ENCODE results near the gene CDK12.
"Not testable (repeated sequence)": the region's sequence is repeated elsewhere in the genome, so short reads cannot be mapped to it uniquely, and the experiment has no call there.

The CDK12 gene

DNA sequence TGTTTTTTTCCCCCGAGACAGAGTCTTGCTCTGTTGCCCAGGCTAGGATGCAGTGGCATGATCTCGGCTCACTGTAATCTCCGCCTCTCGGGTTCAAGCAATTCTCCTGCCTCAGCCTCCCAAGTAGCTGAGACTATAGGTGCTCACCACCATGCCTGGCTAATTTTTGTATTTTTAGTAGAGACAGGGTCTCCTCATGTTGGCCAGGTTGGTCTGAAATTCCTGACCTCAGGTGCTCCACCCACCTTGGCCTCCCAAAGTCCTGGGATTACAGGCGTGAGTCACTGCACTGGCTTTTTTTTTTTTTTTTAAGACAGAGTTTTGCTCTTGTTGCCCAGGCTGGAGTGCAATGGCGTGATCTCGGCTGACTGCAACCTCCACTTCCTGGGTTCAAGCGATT lies 18.3 kb downstream of the CDK12 start:
- H3K4me1 Mint-ChIP-seq (ENCODE audit: low read depth); H3K36me3 Mint-ChIP-seq (ENCODE audit: low read depth); H3K27ac Mint-ChIP-seq; H3K9me3 Mint-ChIP-seq; H3K4me3 Mint-ChIP-seq; H3K27me3 Mint-ChIP-seq (ENCODE audit: low read depth): not testable (repeated sequence)

DNA sequence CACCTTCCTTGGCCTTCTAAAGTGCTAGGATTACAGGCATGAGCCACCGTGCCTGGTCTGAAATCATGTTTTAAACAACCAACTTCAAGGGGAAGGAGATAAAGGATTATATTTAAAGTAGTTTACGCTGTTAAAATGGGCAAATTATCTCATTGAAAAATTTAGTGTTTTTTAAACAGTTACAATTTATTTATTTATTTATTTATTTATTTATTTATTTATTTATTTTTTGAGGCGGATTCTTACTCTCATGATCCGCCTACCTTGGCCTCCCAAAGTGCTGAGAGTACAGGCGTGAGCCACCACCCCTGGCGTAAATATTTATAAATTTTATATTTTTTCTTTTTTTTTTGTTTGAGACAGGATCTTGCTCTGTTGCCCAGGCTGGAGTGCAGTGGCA lies 22.2 kb downstream of the CDK12 start:
- Mint-ChIP-seq H3K9me3 (no peaks in the 10 kb centered on the region), H3K4me1 (ENCODE audit: low read depth) (peaks cover 4% of the 10 kb centered on the region), H3K27ac (no peak overlapping the region), H3K27me3 (ENCODE audit: low read depth) (no peaks in the 10 kb centered on the region), H3K4me3 (no peak overlapping the region), H3K36me3 (ENCODE audit: low read depth) (peaks cover 14% of the 10 kb centered on the region)

GRCh38 chr17:39484178-39484577 lies 22.9 kb downstream of the CDK12 start:
- no peak overlapping the region for H3K4me3 Mint-ChIP-seq
- no peak overlapping the region for H3K27ac Mint-ChIP-seq
- H3K9me3 Mint-ChIP-seq = no peaks in the 10 kb centered on the region
- H3K36me3 Mint-ChIP-seq (ENCODE audit: low read depth) = peaks cover 11% of the 10 kb centered on the region
- peaks cover 4% of the 10 kb centered on the region for H3K4me1 Mint-ChIP-seq (ENCODE audit: low read depth)
- H3K27me3 Mint-ChIP-seq (ENCODE audit: low read depth) = no peaks in the 10 kb centered on the region

DNA sequence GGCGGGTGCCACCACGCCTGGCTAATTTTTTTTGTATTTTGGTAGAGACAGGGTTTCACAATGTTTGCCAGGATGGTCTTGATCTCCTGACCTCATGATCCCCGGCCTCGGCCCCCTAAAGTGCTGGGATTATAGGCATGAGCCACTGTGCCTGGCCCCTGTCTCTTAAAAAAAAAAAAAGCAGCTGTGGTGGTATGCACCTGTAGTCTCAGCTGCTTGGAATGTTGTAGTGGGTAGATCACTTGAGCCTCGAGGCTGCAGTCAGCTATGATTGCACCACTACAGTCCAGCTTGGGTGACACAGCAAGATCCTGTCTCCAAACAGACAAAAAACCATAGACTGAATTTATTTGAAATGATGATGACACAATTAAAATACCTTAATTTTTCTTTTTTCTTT lies 24.3 kb downstream of the CDK12 start:
- Mint-ChIP-seq H3K9me3 (no peaks in the 10 kb centered on the region), H3K36me3 (ENCODE audit: low read depth) (peaks cover 14% of the 10 kb centered on the region), H3K4me3 (no peak overlapping the region), H3K4me1 (ENCODE audit: low read depth) (peaks cover 6% of the 10 kb centered on the region), H3K27me3 (ENCODE audit: low read depth) (no peaks in the 10 kb centered on the region), H3K27ac (no peak overlapping the region)

GRCh38 chr17:39486242-39486641 lies 25.0 kb downstream of the CDK12 start:
- H3K4me3 Mint-ChIP-seq = no peak overlapping the region
- H3K27ac Mint-ChIP-seq = no peak overlapping the region
- no peaks in the 10 kb centered on the region for H3K9me3 Mint-ChIP-seq
- no peaks in the 10 kb centered on the region for H3K27me3 Mint-ChIP-seq (ENCODE audit: low read depth)
- peaks cover 16% of the 10 kb centered on the region for H3K36me3 Mint-ChIP-seq (ENCODE audit: low read depth)
- H3K4me1 Mint-ChIP-seq (ENCODE audit: low read depth) = peaks cover 7% of the 10 kb centered on the region

GRCh38 chr17:39487490-39487889 lies 26.2 kb downstream of the CDK12 start:
- not testable (repeated sequence) for H3K27ac Mint-ChIP-seq; H3K9me3 Mint-ChIP-seq; H3K4me1 Mint-ChIP-seq (ENCODE audit: low read depth); H3K4me3 Mint-ChIP-seq; H3K27me3 Mint-ChIP-seq (ENCODE audit: low read depth)
- peaks cover 15% of the 10 kb centered on the region for H3K36me3 Mint-ChIP-seq (ENCODE audit: low read depth)

GRCh38 chr17:39487946-39488345 lies 26.7 kb downstream of the CDK12 start:
- H3K4me3 Mint-ChIP-seq = no peak overlapping the region
- H3K36me3 Mint-ChIP-seq (ENCODE audit: low read depth) = peaks cover 17% of the 10 kb centered on the region
- no peaks in the 10 kb centered on the region for H3K27me3 Mint-ChIP-seq (ENCODE audit: low read depth)
- no peak overlapping the region for H3K27ac Mint-ChIP-seq
- no peaks in the 10 kb centered on the region for H3K9me3 Mint-ChIP-seq
- H3K4me1 Mint-ChIP-seq (ENCODE audit: low read depth) = peaks cover 7% of the 10 kb centered on the region

GRCh38 chr17:39496921-39497320 lies 35.6 kb downstream of the CDK12 start:
- H3K27me3 Mint-ChIP-seq (ENCODE audit: low read depth); H3K4me3 Mint-ChIP-seq; H3K9me3 Mint-ChIP-seq; H3K27ac Mint-ChIP-seq; H3K4me1 Mint-ChIP-seq (ENCODE audit: low read depth): not testable (repeated sequence)
- peaks cover 28% of the 10 kb centered on the region for H3K36me3 Mint-ChIP-seq (ENCODE audit: low read depth)

DNA sequence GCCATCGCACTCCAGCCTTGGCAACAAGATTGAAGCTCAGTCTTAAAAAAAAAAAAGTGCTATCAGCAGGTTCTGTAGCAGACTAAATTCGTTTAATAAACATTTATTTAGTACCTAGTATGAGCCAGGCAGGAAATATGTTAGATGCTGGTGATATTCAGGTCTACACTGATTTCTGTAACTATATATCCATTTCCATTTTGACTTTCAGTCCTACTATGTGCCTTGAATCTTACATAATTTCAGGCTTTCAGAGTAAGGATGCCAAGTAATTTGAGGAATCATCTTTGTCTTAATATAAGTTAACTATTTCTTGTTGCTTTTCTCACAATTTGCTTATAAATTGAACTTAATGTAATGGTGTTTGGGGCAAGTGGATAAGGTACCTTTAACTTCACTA lies 46.2 kb downstream of the CDK12 start:
- Mint-ChIP-seq H3K4me1 (ENCODE audit: low read depth) (no peaks in the 10 kb centered on the region), H3K27me3 (ENCODE audit: low read depth) (no peaks in the 10 kb centered on the region), H3K36me3 (ENCODE audit: low read depth) (peaks cover 41% of the 10 kb centered on the region), H3K9me3 (no peaks in the 10 kb centered on the region), H3K4me3 (no peak overlapping the region), H3K27ac (no peak overlapping the region)

DNA sequence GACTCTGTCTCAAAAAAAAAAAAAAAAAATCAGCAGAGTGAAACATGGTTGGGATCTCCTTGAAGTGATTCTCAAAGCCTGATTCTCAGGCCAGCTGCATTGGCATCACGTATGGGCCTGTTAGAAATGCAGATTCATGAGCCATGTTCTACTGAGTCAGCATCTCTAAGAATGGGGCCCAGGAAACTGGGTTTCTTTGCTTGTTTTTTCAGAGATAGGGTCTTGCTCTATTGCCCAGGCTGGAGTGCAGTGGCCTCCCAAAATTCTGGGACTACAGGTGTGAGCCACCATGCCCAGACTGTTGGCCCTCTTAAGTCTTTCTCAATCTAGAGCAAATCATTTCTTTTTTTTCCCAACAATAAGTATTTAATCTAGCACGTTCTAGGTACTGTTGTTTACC lies 47.7 kb downstream of the CDK12 start:
- no peak overlapping the region for H3K27ac Mint-ChIP-seq
- no peaks in the 10 kb centered on the region for H3K9me3 Mint-ChIP-seq
- H3K4me3 Mint-ChIP-seq = no peak overlapping the region
- H3K36me3 Mint-ChIP-seq (ENCODE audit: low read depth) = peaks cover 40% of the 10 kb centered on the region
- H3K4me1 Mint-ChIP-seq (ENCODE audit: low read depth) = peaks cover 1% of the 10 kb centered on the region
- H3K27me3 Mint-ChIP-seq (ENCODE audit: low read depth) = no peaks in the 10 kb centered on the region

DNA sequence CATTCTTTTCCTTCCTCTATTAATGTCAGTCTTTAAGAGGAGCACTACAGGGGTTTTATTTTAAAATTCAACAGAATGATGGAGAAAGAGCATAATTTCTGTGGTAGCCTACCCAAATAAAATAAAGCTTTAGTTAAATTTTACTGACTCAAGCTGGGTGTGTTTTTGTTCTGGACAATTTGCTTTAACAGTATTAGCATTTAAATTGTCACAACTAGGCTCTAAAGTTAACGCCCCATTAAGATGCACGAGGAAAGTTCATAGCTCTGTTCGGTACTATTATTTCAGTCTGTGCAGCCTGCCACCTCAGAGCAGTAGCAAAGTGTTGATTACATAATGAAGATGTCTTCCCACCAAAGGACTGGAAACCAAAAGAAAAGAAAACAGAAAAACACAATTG lies 52.0 kb downstream of the CDK12 start:
- no peaks in the 10 kb centered on the region for H3K27me3 Mint-ChIP-seq (ENCODE audit: low read depth)
- no peaks in the 10 kb centered on the region for H3K9me3 Mint-ChIP-seq
- no peak overlapping the region for H3K27ac Mint-ChIP-seq
- H3K4me3 Mint-ChIP-seq = no peak overlapping the region
- H3K36me3 Mint-ChIP-seq (ENCODE audit: low read depth) = peaks cover 50% of the 10 kb centered on the region
- peaks cover 3% of the 10 kb centered on the region for H3K4me1 Mint-ChIP-seq (ENCODE audit: low read depth)

DNA sequence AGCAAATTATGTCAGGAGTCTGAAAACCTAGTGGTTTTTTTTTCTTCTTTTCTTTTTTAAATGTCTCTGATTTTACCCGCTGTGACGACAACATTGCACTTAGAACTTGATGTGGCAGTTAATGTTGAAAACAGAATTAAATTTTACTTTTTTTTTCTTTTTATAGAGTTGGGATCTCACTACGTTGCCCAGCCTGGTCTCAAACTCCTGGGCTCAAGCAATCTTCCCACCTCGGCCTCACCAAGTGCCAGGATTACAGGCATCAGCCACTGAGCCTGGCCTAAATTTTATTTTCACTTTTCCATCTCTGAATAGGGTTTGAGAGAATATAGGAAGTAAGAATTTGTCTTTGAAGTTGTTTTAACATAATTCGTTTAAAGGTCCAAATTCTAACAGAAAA lies 52.6 kb downstream of the CDK12 start:
- Mint-ChIP-seq H3K4me1 (ENCODE audit: low read depth) (peaks cover 3% of the 10 kb centered on the region), H3K9me3 (no peaks in the 10 kb centered on the region), H3K27me3 (ENCODE audit: low read depth) (no peaks in the 10 kb centered on the region), H3K36me3 (ENCODE audit: low read depth) (peaks cover 49% of the 10 kb centered on the region), H3K4me3 (no peak overlapping the region), H3K27ac (no peak overlapping the region)

GRCh38 chr17:39517224-39517623 lies 55.9 kb downstream of the CDK12 start:
- Mint-ChIP-seq H3K4me3 (no peak overlapping the region), H3K36me3 (ENCODE audit: low read depth) (peaks cover 33% of the 10 kb centered on the region), H3K27me3 (ENCODE audit: low read depth) (no peaks in the 10 kb centered on the region), H3K4me1 (ENCODE audit: low read depth) (peaks cover 3% of the 10 kb centered on the region), H3K27ac (no peak overlapping the region), H3K9me3 (no peaks in the 10 kb centered on the region)

GRCh38 chr17:39525801-39526506 lies 64.7 kb downstream of the CDK12 start:
- H3K4me1 Mint-ChIP-seq (ENCODE audit: low read depth) = peaks cover 5% of the 10 kb centered on the region
- no peaks in the 10 kb centered on the region for H3K9me3 Mint-ChIP-seq
- no peak overlapping the region for H3K27ac Mint-ChIP-seq
- no peaks in the 10 kb centered on the region for H3K27me3 Mint-ChIP-seq (ENCODE audit: low read depth)
- peaks cover 42% of the 10 kb centered on the region for H3K36me3 Mint-ChIP-seq (ENCODE audit: low read depth)
- H3K4me3 Mint-ChIP-seq = no peak overlapping the region

DNA sequence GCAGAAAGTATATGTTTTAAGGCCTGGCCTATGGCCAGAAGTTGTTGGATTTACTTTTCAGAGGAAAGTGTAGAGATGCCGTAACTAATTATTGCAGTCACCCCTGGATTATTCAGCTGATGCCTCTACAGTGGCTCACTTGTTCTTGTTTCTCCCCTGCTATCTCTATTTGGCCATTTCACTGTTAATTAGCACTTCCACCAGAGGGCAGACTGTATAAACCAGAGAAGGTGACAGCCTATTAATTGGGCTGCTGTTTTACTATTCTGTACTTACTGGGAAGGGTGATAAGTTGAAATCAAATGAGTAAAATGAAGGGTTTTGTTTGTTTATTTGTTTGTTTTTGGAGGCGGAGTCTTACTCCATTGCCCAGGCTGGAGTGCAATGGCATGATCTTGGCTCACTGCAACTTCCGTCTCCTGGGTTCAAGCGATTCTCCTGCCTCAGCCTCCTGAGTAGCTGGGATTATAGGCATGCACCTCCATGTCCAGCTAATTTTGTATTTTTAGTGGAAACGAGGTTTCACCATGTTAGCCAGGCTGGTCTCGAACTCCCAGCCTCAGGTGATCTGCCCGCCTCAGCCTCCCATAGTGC lies 66.0 kb downstream of the CDK12 start:
- Mint-ChIP-seq H3K27ac (no peak overlapping the region), H3K27me3 (ENCODE audit: low read depth) (no peaks in the 10 kb centered on the region), H3K4me3 (no peak overlapping the region), H3K4me1 (ENCODE audit: low read depth) (peaks cover 5% of the 10 kb centered on the region), H3K9me3 (no peaks in the 10 kb centered on the region), H3K36me3 (ENCODE audit: low read depth) (peaks cover 50% of the 10 kb centered on the region)

Data from T-helper 1 cell treated with Interleukin-12 subunit alpha and Interleukin-12 subunit beta and Interleukin-4 antibody, amounts not matched to agents 30 μg/mL and 1 μg/mL, for 36 hours (primary cell).